ENCODE measurements around the gene SLC24A4.

SLC24A4 gene

DNA sequence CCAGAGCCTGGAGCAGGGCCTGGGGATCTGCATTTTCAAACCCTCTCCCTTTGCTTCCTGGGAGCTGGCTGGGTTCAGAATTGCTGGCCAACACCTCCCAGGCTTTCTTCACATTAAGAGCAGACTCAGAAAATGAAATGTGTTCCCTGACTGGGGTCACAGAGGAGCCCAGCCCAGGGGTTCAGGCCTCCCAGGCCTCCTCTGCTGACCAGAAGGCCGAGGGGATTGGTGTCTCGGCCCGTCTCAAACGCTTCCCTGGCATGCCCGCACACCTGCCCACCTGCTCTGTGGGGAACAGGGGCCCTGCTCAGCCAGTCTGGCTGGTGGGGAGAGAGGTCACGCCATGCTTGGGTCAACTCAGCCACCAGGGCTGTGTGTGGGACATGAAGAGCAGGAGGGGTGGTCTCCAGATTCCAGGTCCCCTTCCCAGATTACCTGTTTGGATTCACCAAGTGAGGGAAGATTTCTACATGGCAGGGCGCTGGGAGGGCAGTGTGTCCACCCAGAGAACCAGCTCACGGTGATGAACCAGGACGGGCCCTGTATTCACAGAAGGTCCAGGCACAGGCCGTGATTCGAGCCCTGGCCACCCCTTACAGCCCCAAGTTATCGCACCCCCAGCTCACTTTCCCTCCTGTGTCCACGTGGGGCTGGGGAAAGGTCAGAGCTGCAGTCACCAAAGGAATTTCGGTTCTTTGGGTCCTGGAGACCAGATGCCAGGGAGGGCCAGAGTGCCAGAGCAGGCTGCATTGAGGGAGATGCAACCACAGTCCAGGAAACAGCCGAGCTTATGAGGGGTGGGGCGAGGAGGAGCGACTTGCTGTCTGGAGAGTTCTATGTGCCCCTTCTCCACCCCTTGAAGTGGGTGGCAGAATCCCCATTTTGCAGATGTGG, 135.4 kb downstream of the SLC24A4 start:
- no peak for DNase-seq (ENCODE audit: low read depth)

DNA sequence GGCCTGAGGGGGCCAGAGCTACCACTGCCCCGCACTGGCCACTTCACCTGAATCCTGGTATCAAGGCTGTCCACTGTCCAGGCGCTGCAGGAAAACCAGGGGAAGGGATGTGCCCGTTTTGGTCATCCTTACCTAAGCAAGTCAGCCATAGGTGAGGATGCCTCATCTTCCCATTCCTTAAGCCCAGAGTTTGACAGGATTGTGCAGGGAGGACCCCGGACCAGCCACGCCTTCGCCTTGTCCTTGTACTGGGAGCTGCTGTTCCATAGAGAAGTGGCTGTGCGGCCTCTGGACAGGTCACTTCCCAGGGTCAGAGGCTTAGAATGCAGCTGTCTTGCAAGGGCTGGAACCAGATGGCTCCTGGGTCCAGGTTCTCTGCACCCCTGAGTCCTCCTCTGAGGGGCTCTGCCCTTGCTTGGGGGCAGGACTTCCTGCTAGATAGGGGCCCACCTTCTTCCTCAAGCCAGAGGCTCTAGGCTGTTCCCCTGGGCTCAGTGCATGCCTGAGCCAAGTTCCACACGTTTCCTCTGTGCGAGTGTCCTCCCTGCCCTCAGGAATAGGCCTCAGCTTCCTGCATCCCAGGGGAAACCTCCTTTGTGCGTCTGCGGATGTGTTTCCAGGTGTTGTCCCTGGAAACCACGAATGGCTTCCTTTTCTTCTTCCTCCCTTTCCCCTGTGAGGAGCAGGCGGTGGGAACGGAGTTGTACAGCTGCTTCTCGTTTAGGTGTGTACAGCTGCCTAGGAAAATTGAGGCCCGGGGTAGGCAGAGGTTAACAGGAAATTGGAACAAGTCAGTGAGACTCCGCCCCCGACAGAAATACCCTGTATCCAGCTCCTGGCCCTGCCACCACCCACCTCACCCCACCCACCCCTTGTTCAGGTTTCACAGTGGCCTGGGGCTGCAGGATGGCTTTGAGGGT, 136.3 kb downstream of the SLC24A4 start:
- DNase-seq (ENCODE audit: low read depth), result no peak

DNA sequence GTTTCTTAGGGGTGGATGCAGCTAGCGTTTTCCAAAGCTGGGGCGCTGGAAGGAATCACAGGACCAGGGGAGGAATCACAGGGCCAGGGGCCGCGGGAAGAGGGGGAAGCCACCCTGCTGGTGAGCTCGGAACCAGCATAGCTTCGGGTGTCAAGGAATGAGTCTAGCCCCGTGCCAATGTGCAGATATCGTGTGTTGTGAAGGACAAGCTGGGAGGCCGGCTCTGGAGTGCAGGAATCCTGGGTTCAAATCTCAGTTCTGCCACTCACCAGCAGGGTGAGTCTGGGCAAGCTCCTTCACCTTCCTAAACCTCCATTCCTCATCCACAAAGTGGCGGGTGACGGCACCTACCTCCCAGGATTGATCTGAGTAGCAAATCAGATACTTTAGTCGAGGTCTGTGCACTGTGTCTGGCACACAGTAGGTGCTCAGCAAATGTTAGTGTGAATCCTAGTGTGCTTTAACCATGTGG, 137.0 kb downstream of the SLC24A4 start:
- no peak for DNase-seq (ENCODE audit: low read depth)

DNA sequence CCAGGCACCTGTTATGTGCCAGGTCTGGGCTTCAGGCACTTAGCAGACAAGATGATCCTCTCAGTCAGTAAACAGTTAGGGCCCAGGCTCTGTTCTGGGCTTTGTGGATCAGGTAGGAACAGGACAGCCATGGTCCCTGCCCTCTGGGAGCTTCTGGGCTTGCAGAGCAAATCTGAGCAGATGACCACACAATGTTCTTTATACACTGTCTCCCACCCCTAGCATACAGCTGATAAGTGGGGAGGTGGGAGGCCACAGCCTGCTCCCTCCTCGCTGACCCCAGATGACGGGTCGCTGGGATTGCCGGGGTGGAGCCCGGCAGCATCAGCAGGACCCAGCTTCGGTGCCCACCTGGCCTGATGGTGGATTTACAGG, 137.6 kb downstream of the SLC24A4 start:
- DNase-seq (ENCODE audit: low read depth), result no peak

- no peak for DNase-seq (ENCODE audit: low read depth)
Observed at GRCh38 chr14:92460916-92461579, 138.1 kb downstream of the SLC24A4 start.

- no peak for DNase-seq (ENCODE audit: low read depth)
Observed at GRCh38 chr14:92461891-92462290, 138.9 kb downstream of the SLC24A4 start.

DNA sequence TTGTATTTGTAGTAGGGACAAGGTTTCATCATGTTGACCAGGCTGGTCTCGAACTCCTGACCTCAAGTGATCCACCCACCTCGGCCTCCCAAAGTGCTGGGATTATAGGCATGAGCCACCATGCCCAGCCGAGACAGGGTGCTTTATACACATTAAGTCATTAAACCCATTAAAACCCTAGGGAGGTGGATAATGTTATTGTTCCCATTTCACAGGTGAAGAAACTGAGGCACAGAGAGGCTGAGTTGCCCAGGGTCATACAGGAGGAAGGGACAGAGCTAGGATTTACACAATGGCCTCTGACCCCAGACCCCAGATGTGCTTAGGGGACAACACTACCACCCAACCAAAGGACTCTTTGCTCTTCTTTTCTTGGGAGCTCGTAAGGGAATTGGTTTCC, 139.6 kb downstream of the SLC24A4 start:
- DNase-seq (ENCODE audit: low read depth), result no peak

DNA sequence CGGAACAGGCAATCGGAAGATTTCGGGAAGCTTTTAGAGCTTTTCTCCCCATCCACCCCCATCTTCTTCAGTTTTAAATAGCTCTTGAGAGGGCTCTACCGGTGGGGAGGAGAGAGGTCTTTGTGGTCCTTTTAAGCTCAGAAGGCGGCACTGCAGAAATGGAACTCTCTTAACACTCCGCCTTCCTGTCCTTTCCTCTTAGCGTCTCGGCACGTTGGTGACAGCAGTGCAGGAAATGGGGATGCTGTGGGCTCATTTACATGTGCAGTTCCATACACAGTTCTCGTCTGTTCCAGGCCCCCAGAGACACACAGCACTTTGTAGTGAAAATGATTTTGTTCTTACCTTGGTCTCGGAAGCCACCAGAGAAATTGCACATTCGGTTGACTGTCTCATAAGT, 140.2 kb downstream of the SLC24A4 start:
- no peak for DNase-seq (ENCODE audit: low read depth)

DNA sequence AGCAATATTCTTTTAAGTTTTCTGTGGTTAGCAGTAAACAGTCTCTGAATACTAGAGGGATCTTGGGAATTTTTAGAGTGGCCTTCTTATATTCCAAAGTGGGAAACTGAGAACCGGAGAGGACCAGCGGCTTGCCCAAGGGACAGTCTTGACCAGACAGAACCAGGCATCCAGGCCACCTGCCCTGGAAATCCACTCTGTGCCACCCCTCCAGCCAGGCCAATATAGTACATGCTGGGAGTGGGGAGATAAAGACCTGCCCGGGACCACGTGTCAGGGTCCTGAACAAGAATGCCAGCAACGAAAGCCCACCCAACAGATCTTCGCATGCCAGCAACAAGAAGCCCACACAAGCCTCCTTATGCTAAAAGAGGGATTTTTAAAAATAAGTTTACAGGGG, 141.2 kb downstream of the SLC24A4 start:
- no peak for DNase-seq (ENCODE audit: low read depth)

DNA sequence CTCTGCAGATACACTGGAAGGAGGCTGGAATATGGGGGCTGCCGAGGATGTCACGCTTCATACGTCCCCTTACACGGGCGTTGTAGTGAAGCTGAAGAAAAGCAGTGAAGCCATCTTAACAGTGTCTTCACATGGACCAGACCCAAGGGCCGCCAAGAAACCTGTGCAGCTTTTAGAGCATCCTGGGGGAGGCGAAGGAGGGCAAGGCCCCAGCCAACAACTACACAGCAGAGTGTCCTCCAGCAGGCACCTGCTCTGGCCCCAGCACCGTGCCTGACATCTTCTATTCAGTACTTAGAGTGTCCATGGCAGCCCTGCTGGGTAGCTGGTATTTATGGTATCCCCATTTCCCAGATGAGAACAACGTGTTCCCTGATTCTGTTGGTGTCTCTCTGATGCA, 141.8 kb downstream of the SLC24A4 start:
- DNase-seq (ENCODE audit: low read depth), result no peak

DNA sequence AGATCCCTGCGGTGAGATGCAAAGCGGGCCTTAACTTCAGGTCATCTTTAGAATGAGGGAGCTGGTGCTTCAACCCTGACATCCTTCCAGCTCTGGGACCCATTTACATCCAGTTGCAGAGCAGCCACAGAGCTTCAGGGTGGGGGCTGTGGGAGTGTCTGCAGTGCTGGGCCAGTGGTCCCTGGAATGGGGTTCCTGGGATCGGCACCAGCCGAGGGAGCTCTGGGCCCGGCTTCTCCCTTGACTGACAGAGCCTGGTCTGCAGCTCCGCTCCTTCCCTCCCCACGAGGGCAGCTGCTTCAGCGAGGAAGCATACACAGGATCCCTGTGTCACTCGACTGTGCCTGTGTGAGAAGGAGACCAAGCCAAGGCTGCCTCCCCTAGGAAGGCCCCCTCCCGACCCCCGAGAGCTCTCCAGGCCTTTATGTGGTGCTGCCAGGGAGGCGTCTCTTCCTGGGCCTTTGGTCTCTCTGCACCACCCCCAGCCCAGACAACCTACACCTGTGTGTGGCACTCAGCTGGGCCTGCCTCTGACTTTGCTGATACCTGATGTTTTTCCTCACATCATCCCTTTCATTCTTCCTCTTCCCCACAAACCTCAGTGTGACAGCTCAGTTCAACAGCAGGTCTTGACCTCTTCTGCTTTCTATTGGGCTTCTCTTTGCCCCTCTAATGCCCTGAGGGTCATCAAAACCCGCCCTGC, 142.5 kb downstream of the SLC24A4 start:
- DNase-seq (ENCODE audit: low read depth), result no peak

- DNase-seq (ENCODE audit: low read depth), result no peak
Observed at GRCh38 chr14:92466059-92466458, 143.1 kb downstream of the SLC24A4 start.

DNA sequence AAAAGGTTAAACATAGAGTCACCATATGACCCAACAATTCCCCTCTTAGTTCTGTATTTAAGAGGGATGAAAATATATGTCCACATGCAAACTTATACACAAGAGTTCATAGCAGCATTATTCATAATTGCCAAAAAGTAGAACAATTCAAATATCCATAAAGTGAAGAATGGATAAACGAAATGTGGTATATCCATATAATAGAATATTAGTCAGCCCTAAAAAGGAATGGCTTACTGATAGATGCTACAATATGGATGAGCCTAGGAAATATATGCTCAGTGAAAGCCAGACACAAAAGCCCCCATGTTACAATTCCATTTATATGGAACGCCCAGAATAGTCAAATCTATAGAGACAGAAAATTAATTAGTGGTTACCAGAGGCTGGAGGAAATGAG, 146.6 kb downstream of the SLC24A4 start:
- no peak for DNase-seq (ENCODE audit: low read depth)

- DNase-seq (ENCODE audit: low read depth), result no peak
Observed at GRCh38 chr14:92470215-92470614, 147.2 kb downstream of the SLC24A4 start.

GRCh38 chr14:92470811-92471210, 147.8 kb downstream of the SLC24A4 start:
- no peak for DNase-seq (ENCODE audit: low read depth)

- no peak for DNase-seq (ENCODE audit: low read depth)
Observed at GRCh38 chr14:92471919-92472318, 149.0 kb downstream of the SLC24A4 start.

DNA sequence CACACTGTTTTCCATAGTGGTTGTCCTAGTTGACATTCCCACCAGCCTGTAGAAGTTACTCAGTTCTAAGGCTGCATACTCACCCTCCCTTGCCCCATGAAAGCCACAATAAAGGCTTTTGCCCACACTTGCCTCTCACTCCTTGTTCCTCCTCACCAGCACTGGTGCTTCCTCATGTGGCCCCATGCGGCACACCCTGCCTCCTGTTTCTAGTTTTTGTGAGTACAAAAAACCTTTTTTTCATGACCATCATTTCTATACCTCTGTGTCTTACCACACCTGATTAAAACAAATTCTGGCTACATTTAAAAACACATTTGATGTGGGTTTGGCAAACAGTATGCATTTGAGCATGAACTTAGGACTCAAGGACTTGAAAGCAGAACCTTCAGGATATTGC, 149.9 kb downstream of the SLC24A4 start:
- DNase-seq (ENCODE audit: low read depth), result no peak

- DNase-seq (ENCODE audit: low read depth), result no peak
Observed at GRCh38 chr14:92473261-92473968, 150.4 kb downstream of the SLC24A4 start.

DNA sequence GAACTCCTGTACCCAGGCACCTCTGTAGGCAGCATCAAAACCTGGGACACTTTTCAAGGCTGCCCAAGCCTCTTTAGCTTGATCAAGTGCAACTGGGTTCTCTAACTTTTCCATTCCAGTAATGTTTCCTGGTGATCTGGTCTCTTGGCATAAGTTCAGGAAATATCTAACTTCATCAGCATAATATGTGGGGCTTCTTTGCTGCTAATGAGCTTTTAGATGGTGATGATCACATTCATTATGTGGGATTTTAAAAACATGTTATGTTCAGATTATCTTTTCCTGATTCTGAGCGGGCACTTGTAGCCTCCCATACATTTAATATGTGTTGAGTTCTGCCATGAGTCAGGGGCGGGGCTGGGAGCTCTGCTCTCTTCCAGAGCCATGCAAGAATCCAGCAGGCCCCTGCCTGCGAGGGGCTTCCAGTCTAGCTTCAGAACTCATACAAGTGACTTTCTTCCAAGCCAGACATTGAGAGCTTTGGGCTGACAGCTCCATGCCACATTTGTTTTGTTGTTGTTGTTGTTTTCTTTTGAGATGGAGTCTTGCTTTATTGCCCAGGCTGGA, 151.1 kb downstream of the SLC24A4 start:
- no peak for DNase-seq (ENCODE audit: low read depth)

DNA sequence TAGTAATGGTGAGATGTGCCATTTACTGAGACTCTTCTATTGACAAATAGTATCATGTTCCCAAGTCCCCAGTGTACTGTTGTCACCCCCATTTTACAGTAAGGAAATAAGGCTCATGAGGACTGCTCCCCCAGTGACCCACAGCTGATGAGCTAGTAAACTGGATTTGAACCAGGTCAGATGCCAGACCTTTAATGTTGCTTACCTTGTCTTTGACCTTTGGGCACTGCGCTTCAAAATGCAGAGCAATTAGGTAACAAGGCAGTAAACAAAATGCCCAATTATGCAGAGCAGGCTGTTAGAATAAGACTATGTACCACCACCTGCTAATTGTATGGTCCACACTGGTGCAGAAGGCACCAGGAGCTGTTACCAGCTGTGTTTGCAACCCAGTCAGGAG, 152.1 kb downstream of the SLC24A4 start:
- no peak for DNase-seq (ENCODE audit: low read depth)

All from stimulated activated CD8-positive, alpha-beta memory T cell treated with anti-CD3 and anti-CD28 coated beads, Interleukin-4, amount 100 ng/mL, for 24 hours (primary cell).